Measurements from ENCODE around the gene RAVER1. TPM values are rescaled to one million over a fixed set of nuclear protein-coding genes. Genes with fewer than 3 reads are reported as not detected.
A peak's percentile ranks its signal among the peaks of the same experiment; 100 is the strongest.

RAVER1 gene
- total RNA-seq, 1 donor from 2014 or later: 25.4 TPM

- ATAC-seq: peak; percentile 40
- DNase-seq: peak; percentile 89
These were observed 46.3 kb downstream of the RAVER1 start, which contains the start of gene ICAM4 for GRCh38 chr19:10286803-10287737. TSS of gene ICAM4 (plus strand) at chr19:10286955. CDS start at chr19:10287013, 58 bp downstream.

GRCh38 chr19:10285393-10285792 lies 47.9 kb downstream of the RAVER1 start:
- Histone ChIP-seq H3K27ac (peak overlapping the region; percentile 55), H3K27me3 (peaks cover 8% of the 10 kb centered on the region), H3K4me1 (peaks cover 65% of the 10 kb centered on the region), H3K36me3 (peaks cover 52% of the 10 kb centered on the region), H3K9me3 (no peaks in the 10 kb centered on the region), H3K4me3 (no peak overlapping the region)
- DNase-seq (no peak), ATAC-seq (no peak)
- intact Hi-C loops (cut with DNase I): no loop called here
- no peak for TF ChIP-seq CTCF (IDR thresholded peaks at IDR 0.05)

More at GRCh38 chr19:10286803-10287737, 46.3 kb downstream of the RAVER1 start, which contains the start of gene ICAM4:
- Histone ChIP-seq H3K27me3 (peaks cover 12% of the 10 kb centered on the region), H3K36me3 (peaks cover 42% of the 10 kb centered on the region), H3K4me3 (peak within 1 kb of the TSS; percentile 28), H3K27ac (peak within 1 kb of the TSS; percentile 55), H3K4me1 (peaks cover 79% of the 10 kb centered on the region), H3K9me3 (no peaks in the 10 kb centered on the region)
- intact Hi-C loops (cut with DNase I): no loop called here
- TF ChIP-seq CTCF (IDR thresholded peaks at IDR 0.05): no peak

GRCh38 chr19:10284960-10285278 lies 48.4 kb downstream of the RAVER1 start:
- ATAC-seq (no peak), DNase-seq (no peak)
- H3K27me3 ChIP-seq: peaks cover 7% of the 10 kb centered on the region
- H3K4me3 ChIP-seq: no peak overlapping the region
- H3K27ac ChIP-seq: peak overlapping the region; percentile 55
- intact Hi-C loops (cut with DNase I): no loop called here
- TF ChIP-seq CTCF (IDR thresholded peaks at IDR 0.05): no peak
- H3K9me3 ChIP-seq: no peaks in the 10 kb centered on the region
- H3K36me3 ChIP-seq: peaks cover 57% of the 10 kb centered on the region
- peaks cover 63% of the 10 kb centered on the region for H3K4me1 ChIP-seq

GRCh38 chr19:10284065-10284959 lies 49.0 kb downstream of the RAVER1 start:
- no peak for ATAC-seq
- peaks cover 63% of the 10 kb centered on the region for H3K36me3 ChIP-seq

More at GRCh38 chr19:10284065-10284959, 49.0 kb downstream of the RAVER1 start:
- intact Hi-C loops (cut with DNase I): no loop called here
- Histone ChIP-seq H3K27me3 (peaks cover 6% of the 10 kb centered on the region), H3K27ac (peak overlapping the region; percentile 55), H3K4me3 (peak overlapping the region; percentile 19), H3K9me3 (no peaks in the 10 kb centered on the region), H3K4me1 (peaks cover 63% of the 10 kb centered on the region)
- TF ChIP-seq CTCF (IDR thresholded peaks at IDR 0.05): no peak
- no peak for DNase-seq

Data from upper lobe of right lung (tissue), 1 donor.